NT2/D1 (cell line): ENCODE results near the gene ANKLE2.

ENCODE experiments used
- SUZ12 ChIP-seq: IDR thresholded peaks from 2 replicates; pipeline ENCODE4 v1.6.1; 2011; ENCODE audit not compliant: insufficient read length, insufficient read depth; ENCODE audit errors: extremely low read depth
- YY1 ChIP-seq: IDR thresholded peaks from 2 replicates; pipeline ENCODE4 v1.6.1; 2011; ENCODE audit not compliant: insufficient read length, insufficient read depth
- ZNF274 ChIP-seq: IDR thresholded peaks from 2 replicates; pipeline ENCODE4 v1.6.1; 2011; ENCODE audit warnings: mild to moderate bottlenecking, low read depth, low read length

- TF ChIP-seq YY1, result no peak
- no peak for TF ChIP-seq ZNF274
- no peak for TF ChIP-seq SUZ12
Measured at GRCh38 chr12:132740313-132740646, 21.4 kb downstream of the ANKLE2 start.
